ENCODE results near the gene PFKFB4. TPM values are rescaled to one million over a fixed set of nuclear protein-coding genes. Genes with fewer than 3 reads are reported as not detected.

Gene PFKFB4
- total and polyA plus RNA-seq, 9 of the 15 experiments (the other 6 are each of a cell fraction or from before 2014, with no cell fraction given): 0.92 to 56.3 (median 13.5) TPM

DNA sequence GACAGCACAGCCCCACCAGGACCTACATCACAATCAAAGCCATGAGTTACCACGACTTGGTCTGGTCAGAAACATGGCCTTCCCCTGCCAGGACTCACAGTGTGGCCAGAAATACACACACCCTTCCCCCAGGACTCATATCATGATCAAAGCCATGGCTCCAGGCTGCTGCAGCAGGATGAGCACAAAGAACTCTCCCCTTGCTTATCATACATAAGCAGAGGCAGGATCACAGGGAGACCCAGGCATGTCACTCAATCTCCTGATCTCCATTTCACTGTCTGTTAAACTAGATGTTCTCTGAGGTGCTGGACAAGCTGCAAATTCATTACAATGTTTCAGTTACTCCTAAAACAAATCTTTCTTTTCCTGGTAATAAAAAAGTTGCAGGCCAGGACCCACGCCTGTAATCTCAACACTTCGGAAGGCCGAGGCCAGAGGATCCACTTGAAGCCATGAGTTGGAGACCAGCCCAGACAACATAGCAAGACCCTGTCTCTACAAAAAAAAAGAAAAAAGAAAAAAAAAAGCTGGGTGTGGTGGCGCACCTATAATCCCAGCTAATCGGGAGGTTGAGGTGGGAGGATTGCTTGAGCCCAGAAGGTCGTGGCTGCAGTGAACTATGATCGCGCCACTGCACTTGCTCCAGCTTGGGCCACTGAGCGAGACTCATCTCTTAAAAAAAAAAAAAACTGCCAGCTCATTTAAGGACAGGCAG lies 1.2 kb downstream of the PFKFB4 start (continued):
- TF ChIP-seq NR2C2 (CRISPR knock-in tag; IDR thresholded peaks at IDR 0.05) (no peak), NR2C2 (tag; IDR thresholded peaks at IDR 0.05) (peak; percentile 64), MTF1 (CRISPR knock-in tag; IDR thresholded peaks at IDR 0.05; ENCODE audit: borderline replicate concordance) (no peak), SUPT5H (IDR thresholded peaks at IDR 0.05) (no peak)
- TF ChIP-seq, protein P1, sequence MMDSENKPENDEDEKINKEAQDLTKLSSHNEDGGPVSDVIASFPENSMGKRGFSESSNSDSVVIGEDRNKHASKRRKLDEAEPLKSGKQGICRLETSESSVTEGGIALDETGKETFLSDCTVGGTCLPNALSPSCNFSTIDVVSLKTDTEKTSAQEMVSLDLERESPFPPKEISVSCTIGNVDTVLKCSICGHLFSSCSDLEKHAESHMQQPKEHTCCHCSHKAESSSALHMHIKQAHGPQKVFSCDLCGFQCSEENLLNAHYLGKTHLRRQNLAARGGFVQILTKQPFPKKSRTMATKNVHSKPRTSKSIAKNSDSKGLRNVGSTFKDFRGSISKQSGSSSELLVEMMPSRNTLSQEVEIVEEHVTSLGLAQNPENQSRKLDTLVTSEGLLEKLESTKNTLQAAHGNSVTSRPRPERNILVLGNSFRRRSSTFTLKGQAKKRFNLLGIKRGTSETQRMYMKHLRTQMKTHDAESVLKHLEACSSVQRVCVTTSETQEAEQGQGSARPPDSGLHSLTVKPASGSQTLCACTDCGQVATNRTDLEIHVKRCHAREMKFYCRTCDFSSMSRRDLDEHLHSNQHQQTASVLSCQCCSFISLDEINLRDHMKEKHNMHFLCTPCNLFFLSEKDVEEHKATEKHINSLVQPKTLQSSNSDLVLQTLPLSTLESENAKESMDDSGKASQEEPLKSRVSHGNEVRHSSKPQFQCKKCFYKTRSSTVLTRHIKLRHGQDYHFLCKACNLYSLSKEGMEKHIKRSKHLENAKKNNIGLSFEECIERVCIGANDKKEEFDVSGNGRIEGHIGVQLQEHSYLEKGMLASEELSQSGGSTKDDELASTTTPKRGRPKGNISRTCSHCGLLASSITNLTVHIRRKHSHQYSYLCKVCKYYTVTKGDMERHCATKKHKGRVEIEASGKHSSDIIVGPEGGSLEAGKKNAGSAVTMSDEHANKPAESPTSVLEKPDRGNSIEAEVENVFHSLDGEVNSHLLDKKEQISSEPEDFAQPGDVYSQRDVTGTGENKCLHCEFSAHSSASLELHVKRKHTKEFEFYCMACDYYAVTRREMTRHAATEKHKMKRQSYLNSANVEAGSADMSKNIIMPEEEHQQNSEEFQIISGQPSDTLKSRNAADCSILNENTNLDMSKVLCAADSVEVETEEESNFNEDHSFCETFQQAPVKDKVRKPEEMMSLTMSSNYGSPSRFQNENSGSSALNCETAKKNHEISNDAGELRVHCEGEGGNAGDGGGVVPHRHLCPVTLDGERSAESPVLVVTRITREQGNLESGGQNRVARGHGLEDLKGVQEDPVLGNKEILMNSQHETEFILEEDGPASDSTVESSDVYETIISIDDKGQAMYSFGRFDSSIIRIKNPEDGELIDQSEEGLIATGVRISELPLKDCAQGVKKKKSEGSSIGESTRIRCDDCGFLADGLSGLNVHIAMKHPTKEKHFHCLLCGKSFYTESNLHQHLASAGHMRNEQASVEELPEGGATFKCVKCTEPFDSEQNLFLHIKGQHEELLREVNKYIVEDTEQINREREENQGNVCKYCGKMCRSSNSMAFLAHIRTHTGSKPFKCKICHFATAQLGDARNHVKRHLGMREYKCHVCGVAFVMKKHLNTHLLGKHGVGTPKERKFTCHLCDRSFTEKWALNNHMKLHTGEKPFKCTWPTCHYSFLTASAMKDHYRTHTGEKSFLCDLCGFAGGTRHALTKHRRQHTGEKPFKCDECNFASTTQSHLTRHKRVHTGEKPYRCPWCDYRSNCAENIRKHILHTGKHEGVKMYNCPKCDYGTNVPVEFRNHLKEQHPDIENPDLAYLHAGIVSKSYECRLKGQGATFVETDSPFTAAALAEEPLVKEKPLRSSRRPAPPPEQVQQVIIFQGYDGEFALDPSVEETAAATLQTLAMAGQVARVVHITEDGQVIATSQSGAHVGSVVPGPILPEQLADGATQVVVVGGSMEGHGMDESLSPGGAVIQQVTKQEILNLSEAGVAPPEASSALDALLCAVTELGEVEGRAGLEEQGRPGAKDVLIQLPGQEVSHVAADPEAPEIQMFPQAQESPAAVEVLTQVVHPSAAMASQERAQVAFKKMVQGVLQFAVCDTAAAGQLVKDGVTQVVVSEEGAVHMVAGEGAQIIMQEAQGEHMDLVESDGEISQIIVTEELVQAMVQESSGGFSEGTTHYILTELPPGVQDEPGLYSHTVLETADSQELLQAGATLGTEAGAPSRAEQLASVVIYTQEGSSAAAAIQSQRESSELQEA (IDR thresholded peaks at IDR 0.05; ENCODE audit: low read depth): no peak

All from K562 (cell line).